A673 (cell line): ENCODE measurements around the gene ZNF593OS. TPM values are rescaled to one million over a fixed set of nuclear protein-coding genes. Genes with fewer than 3 reads are reported as not detected.

Source experiments
- BruUV-seq: library from RNA; stranded (reverse); fragments of 400-500 nt; replicated peaks from 2 replicates; lab custom pipeline; 2021; lab: Mats Ljungman, UMichigan
- CTCF ChIA-PET: fragments of 300-600 bp; sonication (Branson Sonifier 250); formaldehyde crosslinking; loops from one replicate; lab custom pipeline; 2022; ENCODE audit warnings: antibody characterized with exemption; lab: Charles Lee
- POLR2A ChIA-PET: fragments of 300-600 bp; sonication (Branson Sonifier 250); formaldehyde crosslinking; loops from one replicate; lab custom pipeline; 2022; ENCODE audit warnings: antibody characterized with exemption; ENCODE audit not compliant: low non-redundant PET; lab: Charles Lee
- DNase-seq: peaks from one replicate; pipeline ENCODE4 v3.0.0-alpha.2; 2015; ENCODE audit warnings: low spot score
- H3K27ac ChIP-seq: fragments of 200-600 bp; sonication (generic); 2 replicates; pipeline ENCODE4 v1.5.1; 2016; ENCODE audit warnings: mixed run types, low read depth, mild to moderate bottlenecking, mixed read lengths, antibody characterized with exemption, low read length; ENCODE audit not compliant: poor library complexity, severe bottlenecking
- H3K27me3 ChIP-seq: fragments of 200-600 bp; sonication (generic); replicated peaks from 2 replicates; pipeline ENCODE4 v1.6.1; 2017; ENCODE audit warnings: mixed run types, low read depth, mild to moderate bottlenecking, mixed read lengths, antibody characterized with exemption, low read length; ENCODE audit not compliant: insufficient read depth, poor library complexity
- H3K36me3 ChIP-seq: fragments of 200-600 bp; sonication (generic); 2 replicates; pipeline ENCODE4 v1.6.1; 2016; ENCODE audit warnings: mixed run types, mild to moderate bottlenecking, mixed read lengths, antibody characterized with exemption, low read length; ENCODE audit not compliant: insufficient read depth, poor library complexity, severe bottlenecking
- H3K4me1 ChIP-seq: fragments of 200-600 bp; sonication (generic); 2 replicates; pipeline ENCODE4 v1.6.1; 2017; ENCODE audit warnings: mixed run types, mild to moderate bottlenecking, mixed read lengths, antibody characterized with exemption, low read length; ENCODE audit not compliant: insufficient read depth, poor library complexity, severe bottlenecking
- H3K4me3 ChIP-seq: fragments of 200-600 bp; sonication (generic); 2 replicates; pipeline ENCODE4 v1.5.1; 2016; ENCODE audit warnings: low read depth, mixed run types, mild to moderate bottlenecking, mixed read lengths, low read length; ENCODE audit not compliant: poor library complexity, severe bottlenecking
- H3K9me3 ChIP-seq: fragments of 200-600 bp; sonication (generic); 2 replicates; pipeline ENCODE4 v1.6.1; 2016; ENCODE audit warnings: mixed run types, low read depth, mild to moderate bottlenecking, mixed read lengths, antibody characterized with exemption, low read length; ENCODE audit not compliant: poor library complexity, severe bottlenecking
- EZH2 ChIP-seq: fragments of 200-600 bp; sonication (generic); IDR thresholded peaks from 2 replicates; pipeline ENCODE4 v1.6.1; 2017; ENCODE audit warnings: borderline replicate concordance, low read depth, mild to moderate bottlenecking, mixed read lengths, antibody characterized with exemption, low read length; ENCODE audit not compliant: poor library complexity, severe bottlenecking
- intact Hi-C: fragments of 100-400 bp; cut with micrococcal nuclease; formaldehyde crosslinking; loops from one replicate; pipeline ENCODE4 v1.10.0; 2022; ENCODE audit not compliant: unreplicated experiment
- total RNA-seq: library from RNA; stranded (reverse); gene quantifications from 2 replicates; pipeline ENCODE4 v1.2.3, GENCODE V29; 2021
- TF ChIP-seq, protein P1 (sequence below): fragments of 300-800, 200-600 bp; sonication (generic); conservative IDR thresholded peaks from 2 replicates; pipeline ENCODE4 v1.5.1; 2017; ENCODE audit warnings: low read depth, mild to moderate bottlenecking, antibody characterized with exemption, low read length, moderate library complexity, mixed read lengths

ZNF593OS gene
- total RNA-seq, 1 experiment from 2014 or later = not detected

DNA sequence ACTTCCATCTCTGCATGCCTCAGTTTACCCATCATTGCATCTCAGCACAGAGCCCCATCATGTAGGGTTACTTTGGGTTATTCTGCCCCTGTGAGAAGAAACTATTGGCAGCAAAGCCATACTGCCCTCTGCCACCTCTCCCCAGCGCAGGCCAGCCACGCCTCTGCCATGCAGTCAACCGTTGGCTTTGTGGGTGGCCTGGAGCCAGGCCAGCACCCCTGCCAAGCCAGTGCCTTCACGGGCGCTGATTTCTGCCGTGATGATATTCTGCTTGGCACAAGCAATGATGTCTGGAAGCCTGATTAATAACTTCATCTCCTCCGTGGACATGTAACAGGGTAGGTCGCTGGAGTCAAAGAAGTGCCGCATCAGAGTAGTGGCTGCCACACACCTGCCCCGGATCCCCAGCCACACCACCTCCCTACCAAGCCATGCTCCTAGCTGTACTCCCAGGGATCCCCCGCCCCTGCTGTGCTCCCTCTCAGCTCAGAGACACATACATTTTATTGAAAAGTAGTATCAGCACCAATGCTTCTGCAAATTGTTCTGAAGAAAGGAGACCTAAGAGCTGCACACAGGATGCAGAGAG, 47.4 kb upstream of the ZNF593OS start:
- no peaks in the 10 kb centered on the region for H3K27me3 ChIP-seq
- no peak overlapping the region for H3K4me3 ChIP-seq
- TF ChIP-seq EZH2 = no peak
- TF ChIP-seq, protein P1, sequence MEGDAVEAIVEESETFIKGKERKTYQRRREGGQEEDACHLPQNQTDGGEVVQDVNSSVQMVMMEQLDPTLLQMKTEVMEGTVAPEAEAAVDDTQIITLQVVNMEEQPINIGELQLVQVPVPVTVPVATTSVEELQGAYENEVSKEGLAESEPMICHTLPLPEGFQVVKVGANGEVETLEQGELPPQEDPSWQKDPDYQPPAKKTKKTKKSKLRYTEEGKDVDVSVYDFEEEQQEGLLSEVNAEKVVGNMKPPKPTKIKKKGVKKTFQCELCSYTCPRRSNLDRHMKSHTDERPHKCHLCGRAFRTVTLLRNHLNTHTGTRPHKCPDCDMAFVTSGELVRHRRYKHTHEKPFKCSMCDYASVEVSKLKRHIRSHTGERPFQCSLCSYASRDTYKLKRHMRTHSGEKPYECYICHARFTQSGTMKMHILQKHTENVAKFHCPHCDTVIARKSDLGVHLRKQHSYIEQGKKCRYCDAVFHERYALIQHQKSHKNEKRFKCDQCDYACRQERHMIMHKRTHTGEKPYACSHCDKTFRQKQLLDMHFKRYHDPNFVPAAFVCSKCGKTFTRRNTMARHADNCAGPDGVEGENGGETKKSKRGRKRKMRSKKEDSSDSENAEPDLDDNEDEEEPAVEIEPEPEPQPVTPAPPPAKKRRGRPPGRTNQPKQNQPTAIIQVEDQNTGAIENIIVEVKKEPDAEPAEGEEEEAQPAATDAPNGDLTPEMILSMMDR = no peak
- intact Hi-C loops = no loop called here
- CTCF ChIA-PET = no interaction called here
- POLR2A ChIA-PET = no interaction called here
- H3K9me3 ChIP-seq = no peaks in the 10 kb centered on the region
- no peaks in the 10 kb centered on the region for H3K4me1 ChIP-seq
- BruUV-seq = no TSS peak
- DNase-seq = peak; percentile 17
- no peaks in the 10 kb centered on the region for H3K36me3 ChIP-seq
- no peak overlapping the region for H3K27ac ChIP-seq

DNA sequence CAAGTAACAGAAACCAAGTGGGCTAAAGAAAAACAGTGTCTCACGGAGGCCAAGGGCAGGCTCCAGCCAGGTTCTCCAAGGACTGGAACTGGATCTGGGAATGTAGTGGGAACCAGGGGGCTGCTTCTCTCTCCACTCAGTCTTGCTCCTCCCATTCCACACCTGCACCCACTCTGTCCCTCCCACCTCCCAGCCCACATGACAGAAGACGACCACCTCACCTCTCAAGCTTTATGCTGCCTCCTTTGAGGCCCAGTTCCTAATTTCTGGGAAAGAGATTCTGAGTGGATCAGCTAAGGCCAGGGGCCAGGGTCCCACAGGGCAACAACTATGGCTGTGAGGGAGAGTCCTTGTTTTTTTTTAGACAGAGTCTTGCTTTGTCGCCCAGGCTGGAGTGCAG, 43.6 kb upstream of the ZNF593OS start:
- H3K36me3 ChIP-seq = no peaks in the 10 kb centered on the region
- TF ChIP-seq EZH2 = no peak
- TF ChIP-seq, protein P1 = no peak
- H3K27ac ChIP-seq = no peak overlapping the region
- BruUV-seq = no TSS peak
- H3K4me3 ChIP-seq = no peak overlapping the region
- H3K9me3 ChIP-seq = no peaks in the 10 kb centered on the region
- ChIA-PET CTCF (no interaction called here), POLR2A (no interaction called here)
- H3K27me3 ChIP-seq = no peaks in the 10 kb centered on the region
- no peaks in the 10 kb centered on the region for H3K4me1 ChIP-seq
- intact Hi-C loops = no loop called here
- no peak for DNase-seq

DNA sequence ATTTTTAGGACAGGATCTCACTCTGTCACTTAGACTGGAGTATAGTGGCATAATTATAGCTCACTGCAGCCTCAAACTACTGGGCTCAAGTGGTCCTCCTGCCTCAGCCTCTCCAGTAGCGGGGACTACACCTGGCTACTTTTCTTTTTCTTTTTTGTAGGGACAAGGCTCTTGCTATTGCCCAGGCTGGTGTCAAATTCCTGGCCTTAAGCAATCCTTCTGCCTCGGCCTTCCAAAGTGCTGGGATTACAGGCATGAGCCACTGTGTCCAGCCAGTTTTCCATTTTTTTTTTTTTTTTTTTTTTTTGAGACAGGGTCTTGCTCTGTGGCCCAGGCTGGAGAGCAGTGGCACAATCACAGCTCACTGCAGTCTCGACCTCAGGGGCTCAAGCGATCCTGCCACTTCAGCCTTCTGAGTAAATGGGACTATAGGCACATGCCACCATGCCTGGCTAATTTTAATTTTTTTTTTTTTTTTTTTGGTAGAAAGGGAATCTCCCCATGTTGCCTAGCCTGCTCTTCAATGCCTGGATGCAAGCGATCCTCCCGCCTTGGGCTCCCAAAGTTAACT, 41.8 kb upstream of the ZNF593OS start:
- TF ChIP-seq, protein P1 = no peak
- no peak for TF ChIP-seq EZH2
- Histone ChIP-seq H3K36me3 (no peaks in the 10 kb centered on the region), H3K27ac (no peak overlapping the region), H3K4me3 (no peak overlapping the region), H3K9me3 (no peaks in the 10 kb centered on the region), H3K4me1 (no peaks in the 10 kb centered on the region), H3K27me3 (no peaks in the 10 kb centered on the region)
- ChIA-PET POLR2A (no interaction called here), CTCF (no interaction called here)
- no TSS peak for BruUV-seq
- intact Hi-C loops = no loop called here
- DNase-seq = no peak
